ENCODE data around the gene RASSF8.

Gene RASSF8

DNA sequence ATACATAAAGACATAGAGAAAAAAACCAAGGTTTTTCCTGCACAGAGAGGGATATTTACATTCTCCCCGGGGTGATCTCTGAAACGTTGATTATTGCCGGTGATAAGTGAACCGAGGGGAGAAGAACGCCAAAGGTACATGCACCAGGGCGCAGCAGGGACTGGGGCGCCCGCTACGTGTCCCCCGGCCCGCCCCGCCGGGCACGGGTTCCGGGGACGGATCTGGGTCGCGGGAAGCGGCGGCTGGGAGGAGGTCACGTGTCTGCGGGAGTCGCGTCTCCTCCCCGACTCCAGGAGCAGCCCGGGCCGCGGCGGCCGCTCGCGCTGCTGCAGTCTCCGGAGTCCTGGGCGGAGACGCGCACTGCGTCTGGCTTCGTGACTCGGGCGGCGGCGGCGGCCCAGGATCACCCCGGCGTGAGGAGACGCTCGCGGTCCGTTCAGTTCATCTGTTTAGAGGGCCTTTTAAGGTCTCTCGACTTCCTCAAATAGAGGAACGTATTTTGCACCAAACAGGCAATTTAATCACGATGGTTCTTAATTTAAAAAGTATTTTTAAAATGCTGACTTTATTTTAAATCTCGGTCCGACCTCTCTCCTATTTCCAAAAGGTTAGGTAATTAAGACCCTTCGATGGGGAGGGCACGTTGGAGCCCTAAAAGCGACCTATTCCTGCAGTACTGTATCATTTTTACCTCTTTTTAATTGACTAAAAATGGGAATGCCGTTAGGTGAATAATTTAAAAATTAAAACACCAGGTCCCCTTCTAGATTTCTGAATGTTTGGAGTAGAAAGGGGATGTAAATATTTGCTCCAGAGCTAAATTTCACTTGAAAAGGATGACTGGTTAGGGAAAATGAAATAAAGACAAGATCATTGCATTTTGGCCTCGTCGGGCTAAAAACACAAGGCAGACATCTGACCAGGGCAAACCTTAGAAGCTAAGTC is 168.1 kb downstream of the RASSF8 start:
- ChIA-PET POLR2A (ENCODE audit: low non-redundant PET) (no interaction called here), CTCF (interaction anchor here (0.6 to 1.3 kb wide), 3 partner anchors 97 to 575 kb away, joined by 3 read pairs; no protein-coding TSS in a partner anchor)
- TF ChIP-seq, protein P1, sequence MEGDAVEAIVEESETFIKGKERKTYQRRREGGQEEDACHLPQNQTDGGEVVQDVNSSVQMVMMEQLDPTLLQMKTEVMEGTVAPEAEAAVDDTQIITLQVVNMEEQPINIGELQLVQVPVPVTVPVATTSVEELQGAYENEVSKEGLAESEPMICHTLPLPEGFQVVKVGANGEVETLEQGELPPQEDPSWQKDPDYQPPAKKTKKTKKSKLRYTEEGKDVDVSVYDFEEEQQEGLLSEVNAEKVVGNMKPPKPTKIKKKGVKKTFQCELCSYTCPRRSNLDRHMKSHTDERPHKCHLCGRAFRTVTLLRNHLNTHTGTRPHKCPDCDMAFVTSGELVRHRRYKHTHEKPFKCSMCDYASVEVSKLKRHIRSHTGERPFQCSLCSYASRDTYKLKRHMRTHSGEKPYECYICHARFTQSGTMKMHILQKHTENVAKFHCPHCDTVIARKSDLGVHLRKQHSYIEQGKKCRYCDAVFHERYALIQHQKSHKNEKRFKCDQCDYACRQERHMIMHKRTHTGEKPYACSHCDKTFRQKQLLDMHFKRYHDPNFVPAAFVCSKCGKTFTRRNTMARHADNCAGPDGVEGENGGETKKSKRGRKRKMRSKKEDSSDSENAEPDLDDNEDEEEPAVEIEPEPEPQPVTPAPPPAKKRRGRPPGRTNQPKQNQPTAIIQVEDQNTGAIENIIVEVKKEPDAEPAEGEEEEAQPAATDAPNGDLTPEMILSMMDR (conservative IDR thresholded peaks at IDR 0.05; ENCODE audit: low read depth), result no peak
- H3K27ac ChIP-seq, result peak overlapping the region; percentile 93
- DNase-seq (ENCODE audit: low spot score), result peak; percentile 74

DNA sequence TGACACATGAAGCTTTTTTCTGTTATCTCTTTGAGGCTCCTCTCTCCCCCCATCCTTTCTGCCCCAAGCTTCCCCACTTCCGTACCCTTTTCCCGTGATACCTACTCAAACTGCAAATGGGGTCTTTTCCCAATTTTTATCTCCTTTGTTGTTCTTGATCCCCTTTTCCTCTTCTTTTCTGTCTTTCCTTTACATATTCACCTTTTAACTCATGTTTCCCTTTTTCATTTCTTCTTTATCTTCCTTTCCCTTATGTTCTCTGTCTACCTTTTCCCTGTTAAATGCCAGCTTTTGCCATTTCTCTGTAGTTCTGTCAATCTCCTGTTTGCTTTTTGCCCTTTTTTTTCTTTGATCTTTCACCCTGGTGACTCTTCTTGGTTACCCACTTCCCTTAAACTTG is 168.9 kb downstream of the RASSF8 start:
- no peak overlapping the region for H3K27ac ChIP-seq
- CTCF ChIA-PET, result interaction anchor here (0.6 to 1.2 kb wide), 2 partner anchors 96 to 306 kb away, joined by 3 read pairs; no protein-coding TSS in a partner anchor
- POLR2A ChIA-PET (ENCODE audit: low non-redundant PET), result no interaction called here
- TF ChIP-seq, protein P1 (conservative IDR thresholded peaks at IDR 0.05; ENCODE audit: low read depth), result no peak
- DNase-seq (ENCODE audit: low spot score), result no peak

DNA sequence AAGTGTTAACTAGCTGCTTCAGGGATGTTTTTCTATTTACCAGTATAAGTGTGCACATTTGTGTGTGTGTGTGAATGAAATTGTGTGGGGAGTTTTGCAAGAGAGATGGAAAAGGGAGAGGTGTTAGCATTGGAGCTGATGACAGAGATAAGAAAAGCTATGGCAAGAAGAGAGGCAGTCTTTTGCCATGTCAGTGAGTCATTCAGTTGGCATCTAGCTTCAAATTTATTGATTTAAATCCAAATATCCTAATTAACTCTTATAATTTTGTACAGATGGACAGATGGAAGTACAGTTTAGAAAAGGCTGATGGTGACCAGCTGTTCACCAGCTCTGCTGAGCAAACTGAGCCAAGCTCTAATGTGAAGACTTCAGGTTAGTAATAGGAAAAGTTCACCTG is 169.7 kb downstream of the RASSF8 start:
- ChIA-PET CTCF (interaction anchor here (0.6 to 1.2 kb wide), 3 partner anchors 9 to 305 kb away, joined by 3 to 4 read pairs (median 4); no protein-coding TSS in a partner anchor), POLR2A (ENCODE audit: low non-redundant PET) (no interaction called here)
- no peak for DNase-seq (ENCODE audit: low spot score)
- TF ChIP-seq, protein P1 (conservative IDR thresholded peaks at IDR 0.05; ENCODE audit: low read depth), result no peak
- H3K27ac ChIP-seq, result no peak overlapping the region

All from RWPE1 (cell line).